ENCODE measurements around the gene GFPT2.

- no peak for TF ChIP-seq CTCF (conservative IDR thresholded peaks at IDR 0.05; ENCODE audit: low read depth, low read length)
- TF ChIP-seq EZH2 (IDR thresholded peaks at IDR 0.05; ENCODE audit: borderline replicate concordance, low read depth, low read length, poor library complexity, severe bottlenecking): no peak
These were observed 99.9 kb downstream of the GFPT2 start for GRCh38 chr5:180253036-180253824.

Measured in A673 (cell line).